ENCODE data around the gene TSPAN4. TPM values are rescaled to one million over a fixed set of nuclear protein-coding genes. Genes with fewer than 3 reads are reported as not detected.

The TSPAN4 gene
- total and polyA plus RNA-seq, 2 donors (not counting 1 experiment from before 2014, with no cell fraction given): 2.9 to 7.4 TPM

DNA sequence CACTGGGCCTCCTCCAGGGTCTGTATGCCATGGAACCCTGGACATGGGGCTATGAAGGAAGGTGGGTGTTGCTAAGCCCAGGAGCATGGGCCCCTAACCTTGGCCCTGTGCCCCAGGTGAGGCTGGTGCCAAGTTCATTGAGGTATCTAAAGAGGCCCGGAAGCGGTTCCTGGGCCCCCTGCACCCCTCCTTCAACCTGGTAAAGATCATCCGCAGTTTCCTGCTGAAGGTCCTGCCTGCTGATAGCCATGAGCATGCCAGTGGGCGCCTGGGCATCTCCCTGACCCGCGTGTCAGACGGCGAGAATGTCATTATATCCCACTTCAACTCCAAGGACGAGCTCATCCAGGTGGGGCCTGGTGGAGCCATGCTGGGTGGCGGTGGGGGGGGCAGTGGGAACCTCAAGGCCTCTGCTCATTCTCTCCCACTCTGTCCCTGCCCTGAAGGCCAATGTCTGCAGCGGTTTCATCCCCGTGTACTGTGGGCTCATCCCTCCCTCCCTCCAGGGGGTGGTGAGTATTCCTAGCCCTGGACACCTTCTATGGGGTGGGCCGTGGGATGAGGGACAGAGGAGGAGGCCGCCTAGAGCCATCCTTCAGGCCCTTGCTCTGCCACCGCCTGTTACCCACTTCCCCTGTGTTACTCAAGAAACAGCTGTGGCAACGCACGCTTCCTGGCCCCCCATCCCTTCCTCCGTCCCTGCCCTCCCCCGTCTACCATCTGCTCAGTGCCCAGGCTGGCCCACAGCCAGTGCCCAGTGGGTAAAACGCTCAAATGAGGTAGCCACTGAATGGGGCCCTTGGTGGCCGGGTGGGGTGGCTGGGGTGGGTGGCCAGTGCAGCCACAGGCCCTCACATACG, 20.9 kb upstream of the TSPAN4 start:
- intact Hi-C loops (cut with micrococcal nuclease): no loop called here
- peaks cover 0 to 2% (median 0%) of the 10 kb centered on the region in 4 experiments for H3K27me3 ChIP-seq (replicated peaks in 1 of 4; ENCODE audit: control extremely low read depth in 1 of 4, control insufficient read depth in 3 of 4, insufficient read depth in 4 of 4, low read length in 3 of 4)
- no peak overlapping the region for H3K4me2 ChIP-seq (replicated peaks; ENCODE audit: low read depth, low read length, poor library complexity, severe bottlenecking)
- peaks cover 24% of the 10 kb centered on the region for H3K79me2 ChIP-seq (ENCODE audit: control insufficient read depth, insufficient read depth, low read length)
- peaks cover 25% of the 10 kb centered on the region for H3K4me1 Mint-ChIP-seq
- no peak overlapping the region for H2AFZ ChIP-seq (ENCODE audit: insufficient read depth, low read depth, low read length, poor library complexity, severe bottlenecking)
- no peaks in the 10 kb centered on the region for H3K9me3 ChIP-seq (ENCODE audit: control extremely low read depth in 1 of 3, control insufficient read depth in 2 of 3, insufficient read depth in 1 of 3, low read length in 2 of 3)
- peak overlapping the region; percentile 32 for H3K4me3 Mint-ChIP-seq
- no peak overlapping the region for H3K9ac ChIP-seq (ENCODE audit: low read length)
- DNase-seq: no peak
- H3K27ac Mint-ChIP-seq: no peak overlapping the region
- H3K4me3 ChIP-seq (ENCODE audit: control extremely low read depth in 1 of 5, extremely low read depth in 1 of 5, insufficient read depth in 1 of 5, low read depth in 2 of 5, low read length in 4 of 5): no peak overlapping the region
- ChIA-PET POLR2A (interaction anchor here (3.7 kb wide), 1 partner anchor 8 kb away, joined by 57 read pairs; the partner anchor contains the start of genes CD151 and CRACR2B), CTCF (no interaction called here)
- no peak overlapping the region for H3K27ac ChIP-seq (ENCODE audit: low read length in 2 of 2)
- H3K9me3 Mint-ChIP-seq (ENCODE audit: insufficient read depth): no peaks in the 10 kb centered on the region
- peaks cover 0 to 30% of the 10 kb centered on the region in 2 experiments for H3K36me3 ChIP-seq (replicated peaks in 1 of 2; ENCODE audit: control extremely low read depth in 1 of 2, control insufficient read depth in 1 of 2, extremely low read depth in 1 of 2, insufficient read depth in 2 of 2, low read length in 1 of 2)
- TF ChIP-seq, protein P1, sequence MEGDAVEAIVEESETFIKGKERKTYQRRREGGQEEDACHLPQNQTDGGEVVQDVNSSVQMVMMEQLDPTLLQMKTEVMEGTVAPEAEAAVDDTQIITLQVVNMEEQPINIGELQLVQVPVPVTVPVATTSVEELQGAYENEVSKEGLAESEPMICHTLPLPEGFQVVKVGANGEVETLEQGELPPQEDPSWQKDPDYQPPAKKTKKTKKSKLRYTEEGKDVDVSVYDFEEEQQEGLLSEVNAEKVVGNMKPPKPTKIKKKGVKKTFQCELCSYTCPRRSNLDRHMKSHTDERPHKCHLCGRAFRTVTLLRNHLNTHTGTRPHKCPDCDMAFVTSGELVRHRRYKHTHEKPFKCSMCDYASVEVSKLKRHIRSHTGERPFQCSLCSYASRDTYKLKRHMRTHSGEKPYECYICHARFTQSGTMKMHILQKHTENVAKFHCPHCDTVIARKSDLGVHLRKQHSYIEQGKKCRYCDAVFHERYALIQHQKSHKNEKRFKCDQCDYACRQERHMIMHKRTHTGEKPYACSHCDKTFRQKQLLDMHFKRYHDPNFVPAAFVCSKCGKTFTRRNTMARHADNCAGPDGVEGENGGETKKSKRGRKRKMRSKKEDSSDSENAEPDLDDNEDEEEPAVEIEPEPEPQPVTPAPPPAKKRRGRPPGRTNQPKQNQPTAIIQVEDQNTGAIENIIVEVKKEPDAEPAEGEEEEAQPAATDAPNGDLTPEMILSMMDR (IDR thresholded peaks at IDR 0.05): no peak
- no peak for TF ChIP-seq EZH2 (IDR thresholded peaks at IDR 0.05; ENCODE audit: borderline replicate concordance, insufficient read depth, low read depth, low read length, poor library complexity, severe bottlenecking)
- ATAC-seq (ENCODE audit: low read depth): no peak
- H4K20me1 ChIP-seq (ENCODE audit: control insufficient read depth, insufficient read depth, low read length, poor library complexity, severe bottlenecking): peaks cover 59% of the 10 kb centered on the region
- H3K27me3 Mint-ChIP-seq: no peaks in the 10 kb centered on the region
- 74% methylated on average over 11 of the region's 22 CpGs for WGBS (ENCODE audit: insufficient coverage)
- peaks cover 23 to 32% of the 10 kb centered on the region in 2 donors for H3K4me1 ChIP-seq (ENCODE audit: control insufficient read depth in 2 of 2, insufficient read depth in 2 of 2, low read length in 2 of 2)
